HFF-Myc (cell line): ENCODE data around the gene TNNC2.

Experiments used
- DNase-seq: peaks from one replicate; pipeline ENCODE4 v3.0.0-alpha.2; 2011; ENCODE audit warnings: low read depth; ENCODE audit errors: extremely low read depth
- H3K4me3 ChIP-seq: replicated peaks from 2 replicates; pipeline ENCODE4 v1.5.1; 2011; ENCODE audit warnings: low read depth, mild to moderate bottlenecking, control low read depth, low read length
- CTCF ChIP-seq: IDR thresholded peaks from 2 replicates; pipeline ENCODE4 v1.5.1; 2012; ENCODE audit warnings: mild to moderate bottlenecking, low read depth, low read length, control low read depth; ENCODE audit errors: missing control alignments

TNNC2 gene

GRCh38 chr20:45857114-45857881, 30.2 kb upstream of the TNNC2 start, which contains the start of the genes ACOT8 and ZSWIM3:
Gene ACOT8 (minus strand): TSS chr20:45857392. CDS start chr20:45857315, 77 bp downstream.
Gene ZSWIM3 (plus strand): TSS chr20:45857614. CDS start chr20:45857826, 212 bp downstream.
- DNase-seq: peak; percentile 100
- peak within 1 kb of the TSS; percentile 85 for H3K4me3 ChIP-seq
- no peak for TF ChIP-seq CTCF

- DNase-seq: no peak
- H3K4me3 ChIP-seq: no peak overlapping the region
- no peak for TF ChIP-seq CTCF
Measured at GRCh38 chr20:45853484-45853883, 26.4 kb upstream of the TNNC2 start.

GRCh38 chr20:45852326-45852725, 25.2 kb upstream of the TNNC2 start:
- no peak for TF ChIP-seq CTCF
- H3K4me3 ChIP-seq: no peak overlapping the region
- DNase-seq: no peak

- DNase-seq: no peak
- no peak overlapping the region for H3K4me3 ChIP-seq
- no peak for TF ChIP-seq CTCF
Measured at GRCh38 chr20:45851501-45851900, 24.4 kb upstream of the TNNC2 start.

- no peak overlapping the region for H3K4me3 ChIP-seq
- no peak for TF ChIP-seq CTCF
- DNase-seq: no peak
Measured at GRCh38 chr20:45850926-45851325, 23.8 kb upstream of the TNNC2 start.

GRCh38 chr20:45850238-45850637, 23.1 kb upstream of the TNNC2 start:
- no peak for DNase-seq
- no peak for TF ChIP-seq CTCF
- H3K4me3 ChIP-seq: no peak overlapping the region
